HG03139 (cell line): ENCODE measurements around the gene ZMYND11.
"Not testable (repeated sequence)": the region's sequence is repeated elsewhere in the genome, so short reads cannot be mapped to it uniquely, and the experiment has no call there.

Source experiments
- ATAC-seq: cut with Tn5 transposase; IDR thresholded peaks from one replicate; pipeline ENCODE4 v1.9.1; 2021; ENCODE audit not compliant: unreplicated experiment

Gene ZMYND11

GRCh38 chr10:241966-242643 lies 106.8 kb downstream of the ZMYND11 start:
- ATAC-seq: no peak

- ATAC-seq: no peak
These were observed 109.0 kb downstream of the ZMYND11 start for GRCh38 chr10:244227-244626.

GRCh38 chr10:246431-246830 lies 111.2 kb downstream of the ZMYND11 start:
- no peak for ATAC-seq

DNA sequence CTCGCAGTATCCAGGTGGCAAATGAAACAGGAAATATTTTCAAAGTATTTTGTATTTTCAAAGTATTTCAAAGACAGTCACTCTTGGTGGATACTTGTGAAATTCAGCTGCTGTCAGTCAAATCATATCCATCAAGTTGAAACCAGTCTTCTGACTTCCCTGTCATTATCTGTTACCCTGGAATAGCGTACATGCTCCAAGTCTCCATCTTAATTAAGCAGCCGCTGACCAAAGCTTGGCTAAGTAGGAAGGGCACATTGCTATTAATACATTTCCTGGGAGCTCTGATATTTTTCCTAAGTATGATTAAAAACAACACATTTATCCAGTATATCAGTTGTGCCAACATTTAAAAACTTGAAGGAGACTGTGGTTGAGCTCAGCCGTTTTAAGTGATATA lies 112.2 kb downstream of the ZMYND11 start:
- ATAC-seq: no peak

GRCh38 chr10:248307-248706 lies 113.1 kb downstream of the ZMYND11 start:
- no peak for ATAC-seq

- no peak for ATAC-seq
These were observed 116.8 kb downstream of the ZMYND11 start for GRCh38 chr10:251982-252582.

GRCh38 chr10:260819-261429 lies 125.7 kb downstream of the ZMYND11 start:
- ATAC-seq: no peak

DNA sequence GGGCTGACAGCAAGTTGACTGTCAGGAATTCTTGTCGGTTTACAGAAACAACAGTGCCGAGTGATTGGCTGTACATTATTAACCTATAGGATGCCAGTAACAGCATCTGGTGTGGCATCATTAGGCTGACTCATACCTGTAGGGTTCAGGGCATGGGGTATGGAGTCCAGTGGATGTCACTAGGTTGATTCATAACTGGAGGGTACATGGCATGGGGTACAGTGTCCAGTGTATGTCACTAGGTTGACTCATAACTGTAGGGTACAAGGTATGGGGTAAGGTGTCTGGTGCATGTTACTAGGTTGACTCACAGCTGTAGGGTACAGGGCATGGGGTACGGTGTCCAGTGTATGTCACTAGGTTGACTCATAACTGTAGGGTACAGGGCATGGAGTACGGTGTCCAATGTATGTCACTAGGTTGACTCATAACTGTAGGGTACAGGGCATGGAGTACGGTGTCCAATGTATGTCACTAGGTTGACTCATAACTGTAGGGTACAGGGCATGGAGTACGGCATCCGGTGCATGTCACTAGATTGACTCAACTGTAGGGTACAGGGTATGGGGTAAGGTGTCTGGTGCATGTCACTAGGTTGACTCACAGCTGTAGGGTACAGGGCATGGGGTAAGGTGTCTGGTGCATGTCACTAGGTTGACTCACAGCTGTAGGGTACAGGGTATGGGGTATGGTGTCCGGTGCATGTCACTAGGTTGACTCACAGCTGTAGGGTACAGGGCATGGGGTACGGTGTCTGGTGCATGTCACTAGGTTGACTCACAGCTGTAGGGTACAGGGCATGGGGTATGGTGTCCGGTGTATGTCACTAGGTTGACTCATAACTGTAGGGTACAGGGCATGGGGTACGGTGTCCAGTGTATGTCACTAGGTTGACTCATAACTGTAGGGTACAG lies 129.2 kb downstream of the ZMYND11 start:
- ATAC-seq: not testable (repeated sequence)

DNA sequence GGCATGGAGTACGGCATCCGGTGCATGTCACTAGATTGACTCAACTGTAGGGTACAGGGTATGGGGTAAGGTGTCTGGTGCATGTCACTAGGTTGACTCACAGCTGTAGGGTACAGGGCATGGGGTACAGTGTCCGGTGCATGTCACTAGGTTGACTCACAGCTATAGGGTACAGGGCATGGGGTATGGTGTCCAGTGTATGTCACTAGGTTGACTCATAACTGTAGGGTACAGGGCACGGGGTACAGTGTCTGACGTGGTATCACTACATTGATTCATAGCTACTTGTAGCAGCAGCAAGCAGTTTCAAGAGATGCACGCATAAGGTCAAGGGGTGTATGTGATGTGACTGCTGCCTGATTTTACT lies 129.8 kb downstream of the ZMYND11 start:
- not testable (repeated sequence) for ATAC-seq

- not testable (repeated sequence) for ATAC-seq
These were observed 130.7 kb downstream of the ZMYND11 start for GRCh38 chr10:265816-266588.

GRCh38 chr10:266974-267425 lies 131.7 kb downstream of the ZMYND11 start:
- no peak for ATAC-seq

GRCh38 chr10:267705-268104 lies 132.4 kb downstream of the ZMYND11 start:
- no peak for ATAC-seq

DNA sequence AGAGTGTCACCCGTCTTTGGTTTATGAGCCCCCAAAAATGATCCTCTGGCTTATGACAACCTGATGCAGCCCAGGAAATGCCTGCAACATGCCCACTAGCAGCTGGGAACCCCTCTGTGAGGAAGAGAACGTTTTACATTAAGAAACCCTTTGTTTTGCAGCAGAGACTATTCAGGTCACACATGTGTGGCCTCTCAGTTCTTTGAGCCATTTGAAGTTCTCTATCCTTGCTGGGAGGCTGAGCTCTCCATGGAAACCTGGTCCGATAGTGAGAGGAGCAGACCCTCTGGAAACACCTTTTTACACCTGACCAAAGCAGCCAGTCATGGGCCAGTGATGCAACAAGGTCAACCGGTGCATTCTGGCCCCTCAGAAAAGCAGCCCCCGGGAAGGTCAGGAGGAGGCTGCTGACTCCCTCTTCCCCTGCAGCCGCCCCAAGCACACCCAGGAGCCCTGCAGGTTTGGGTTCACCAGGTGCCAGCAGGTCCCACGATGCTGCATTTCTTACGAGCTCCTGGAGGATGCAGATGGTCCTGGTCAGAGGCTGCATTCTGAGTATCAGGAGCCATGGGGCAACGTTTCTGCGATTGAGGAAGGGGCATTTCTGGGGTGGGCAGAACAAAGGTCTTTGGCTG lies 134.3 kb downstream of the ZMYND11 start:
- no peak for ATAC-seq

DNA sequence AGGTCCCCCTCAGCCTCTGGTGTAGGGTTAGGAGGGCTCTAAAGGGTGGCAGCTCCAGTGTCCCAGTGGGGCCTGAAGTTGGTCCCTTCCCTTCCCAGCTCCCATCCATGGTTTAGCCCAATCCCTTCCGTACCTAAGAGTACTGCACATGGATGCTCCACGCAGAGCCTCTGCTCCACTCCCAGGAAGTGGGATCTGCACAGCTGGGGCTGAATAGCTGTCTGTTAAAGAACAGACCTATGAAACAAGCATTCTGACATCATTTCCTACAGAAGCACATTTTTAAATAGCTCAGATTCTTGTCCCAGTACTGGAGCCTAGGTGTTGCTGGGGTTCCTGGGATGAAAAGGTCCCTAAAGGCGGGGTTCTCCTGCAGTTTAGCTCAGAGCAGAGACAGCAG lies 135.9 kb downstream of the ZMYND11 start:
- ATAC-seq: no peak

- no peak for ATAC-seq
These were observed 136.5 kb downstream of the ZMYND11 start for GRCh38 chr10:271722-272121.

GRCh38 chr10:273088-273487 lies 137.8 kb downstream of the ZMYND11 start:
- no peak for ATAC-seq

- ATAC-seq: no peak
These were observed 139.6 kb downstream of the ZMYND11 start for GRCh38 chr10:274866-275265.

DNA sequence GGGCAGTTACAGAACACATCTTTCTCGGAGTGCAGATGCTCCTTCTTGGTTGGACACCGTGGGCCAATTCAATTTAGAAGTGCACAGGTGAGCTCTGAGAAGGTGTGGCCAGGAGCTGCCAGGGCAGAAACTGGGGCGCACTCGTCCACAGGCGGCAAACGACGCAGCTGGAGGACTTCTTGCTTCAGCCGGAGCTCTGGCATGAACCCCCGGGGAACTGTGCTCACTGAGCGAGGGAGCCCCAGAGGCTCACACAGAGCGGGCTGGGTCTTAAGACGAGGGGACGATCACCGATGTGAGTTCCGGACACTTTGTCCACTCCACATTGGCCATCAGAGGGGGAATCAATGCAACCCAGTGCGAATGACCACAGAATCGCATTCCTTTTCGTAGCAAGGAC lies 140.4 kb downstream of the ZMYND11 start:
- ATAC-seq: no peak

DNA sequence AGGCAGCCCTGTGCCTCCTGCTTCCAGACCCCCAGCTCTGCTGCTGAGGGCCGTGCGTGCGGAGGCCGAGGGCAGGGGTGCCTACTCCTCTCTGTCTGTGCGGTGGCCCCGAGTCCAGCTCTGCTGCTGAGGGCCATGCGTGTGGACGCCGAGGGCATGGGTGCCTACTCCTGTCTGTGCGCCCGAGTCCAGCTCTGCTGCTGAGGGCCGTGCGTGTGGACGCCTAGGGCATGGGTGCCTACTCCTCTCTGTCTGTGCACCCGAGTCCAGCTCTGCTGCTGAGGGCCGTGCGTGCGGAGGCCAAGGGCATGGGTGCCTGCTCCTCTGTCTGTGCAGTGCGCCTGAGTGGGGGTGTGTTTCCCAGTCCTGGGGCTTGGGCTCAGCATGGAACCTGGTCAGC lies 142.7 kb downstream of the ZMYND11 start:
- ATAC-seq: no peak

DNA sequence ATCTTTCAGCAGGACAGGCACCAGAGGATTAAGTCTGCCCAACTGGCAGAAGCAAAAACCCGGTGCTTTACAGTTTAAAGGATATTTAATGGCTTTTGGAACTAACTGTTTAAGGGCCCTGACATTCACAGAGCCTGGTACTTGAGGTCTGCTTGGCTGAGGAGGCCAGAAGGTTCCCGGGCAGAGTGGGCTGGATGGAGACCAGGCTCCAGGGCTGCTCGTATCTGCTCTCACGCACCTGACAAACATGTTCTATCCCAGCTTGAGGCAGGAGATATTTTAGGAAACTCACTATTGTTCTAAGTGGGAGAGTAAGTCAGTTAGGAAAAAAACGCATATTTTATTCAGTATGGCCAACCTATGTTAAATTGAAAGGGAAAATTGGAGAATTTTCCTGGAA lies 143.5 kb downstream of the ZMYND11 start:
- no peak for ATAC-seq
